HG03159 (cell line): Measurements from ENCODE around the gene DIP2C.
"Not testable (repeated sequence)": the region's sequence is repeated elsewhere in the genome, so short reads cannot be mapped to it uniquely, and the experiment has no call there.

Experiments
- ATAC-seq: cut with Tn5 transposase; IDR thresholded peaks from one replicate; pipeline ENCODE4 v1.9.1; 2021; ENCODE audit warnings: mild to moderate bottlenecking, moderate library complexity; ENCODE audit not compliant: unreplicated experiment

Gene DIP2C

GRCh38 chr10:600876-601659, 88.4 kb downstream of the DIP2C start:
- ATAC-seq = no peak

- ATAC-seq = no peak
Measured at GRCh38 chr10:600234-600633, 89.2 kb downstream of the DIP2C start.

- ATAC-seq = no peak
Measured at GRCh38 chr10:599767-600166, 89.7 kb downstream of the DIP2C start.

GRCh38 chr10:598415-599170, 90.9 kb downstream of the DIP2C start:
- no peak for ATAC-seq

GRCh38 chr10:597976-598375, 91.5 kb downstream of the DIP2C start:
- ATAC-seq = no peak

GRCh38 chr10:596725-597345, 92.6 kb downstream of the DIP2C start:
- ATAC-seq = no peak

- ATAC-seq = not testable (repeated sequence)
Measured at GRCh38 chr10:596131-596530, 93.3 kb downstream of the DIP2C start.

GRCh38 chr10:595473-595872, 94.0 kb downstream of the DIP2C start:
- no peak for ATAC-seq

- ATAC-seq = no peak
Measured at GRCh38 chr10:594584-595270, 94.7 kb downstream of the DIP2C start.

GRCh38 chr10:593901-594457, 95.5 kb downstream of the DIP2C start:
- no peak for ATAC-seq

- ATAC-seq = no peak
Measured at GRCh38 chr10:593421-593820, 96.0 kb downstream of the DIP2C start.

- no peak for ATAC-seq
Measured at GRCh38 chr10:593016-593415, 96.5 kb downstream of the DIP2C start.

GRCh38 chr10:591646-592045, 97.8 kb downstream of the DIP2C start:
- no peak for ATAC-seq

- no peak for ATAC-seq
Measured at GRCh38 chr10:590721-591120, 98.7 kb downstream of the DIP2C start.

GRCh38 chr10:589961-590680, 99.3 kb downstream of the DIP2C start:
- no peak for ATAC-seq

- ATAC-seq = no peak
Measured at GRCh38 chr10:588246-589165, 101.0 kb downstream of the DIP2C start.

- no peak for ATAC-seq
Measured at GRCh38 chr10:586716-587115, 102.8 kb downstream of the DIP2C start.

GRCh38 chr10:586151-586550, 103.3 kb downstream of the DIP2C start:
- ATAC-seq = no peak

GRCh38 chr10:585502-585901, 104.0 kb downstream of the DIP2C start:
- no peak for ATAC-seq
